ENCODE data around the gene TBC1D12. TPM values are rescaled to one million over a fixed set of nuclear protein-coding genes. Genes with fewer than 3 reads are reported as not detected.

The TBC1D12 gene
- total RNA-seq = 10.5 and 13.9 TPM in 2 replicates

DNA sequence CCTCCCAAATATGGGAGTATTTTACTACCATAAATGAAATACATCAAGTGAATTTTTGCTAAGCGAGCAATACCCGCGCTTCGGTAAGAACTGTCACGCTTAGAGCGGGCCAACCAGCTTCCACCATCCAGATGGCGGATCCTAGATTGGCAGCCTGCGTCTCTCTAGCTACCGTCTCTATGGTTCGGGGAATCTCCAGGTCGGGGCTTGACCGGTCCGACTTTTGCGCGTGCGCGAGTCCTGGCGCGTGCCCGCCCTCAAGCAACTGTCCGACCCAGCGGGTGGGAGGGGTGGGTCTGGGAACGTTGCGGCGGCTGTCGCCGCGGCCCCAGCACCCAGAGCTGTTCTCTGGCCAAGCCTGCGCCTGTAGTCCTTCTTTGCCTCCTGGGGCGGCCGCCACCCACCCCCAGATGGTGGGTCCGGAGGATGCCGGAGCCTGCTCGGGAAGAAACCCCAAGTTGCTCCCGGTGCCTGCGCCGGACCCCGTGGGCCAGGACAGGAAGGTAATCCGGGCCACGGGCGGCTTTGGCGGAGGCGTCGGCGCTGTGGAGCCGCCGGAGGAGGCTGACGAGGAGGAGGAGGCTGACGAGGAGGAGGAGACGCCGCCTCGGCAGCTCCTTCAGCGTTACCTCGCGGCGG is at the start of gene TBC1D12:
Gene TBC1D12, plus strand, starts transcription at position 338 of the 639 bp plus-strand sequence. Its CDS starts 73 bp downstream, at position 411.

DNA sequence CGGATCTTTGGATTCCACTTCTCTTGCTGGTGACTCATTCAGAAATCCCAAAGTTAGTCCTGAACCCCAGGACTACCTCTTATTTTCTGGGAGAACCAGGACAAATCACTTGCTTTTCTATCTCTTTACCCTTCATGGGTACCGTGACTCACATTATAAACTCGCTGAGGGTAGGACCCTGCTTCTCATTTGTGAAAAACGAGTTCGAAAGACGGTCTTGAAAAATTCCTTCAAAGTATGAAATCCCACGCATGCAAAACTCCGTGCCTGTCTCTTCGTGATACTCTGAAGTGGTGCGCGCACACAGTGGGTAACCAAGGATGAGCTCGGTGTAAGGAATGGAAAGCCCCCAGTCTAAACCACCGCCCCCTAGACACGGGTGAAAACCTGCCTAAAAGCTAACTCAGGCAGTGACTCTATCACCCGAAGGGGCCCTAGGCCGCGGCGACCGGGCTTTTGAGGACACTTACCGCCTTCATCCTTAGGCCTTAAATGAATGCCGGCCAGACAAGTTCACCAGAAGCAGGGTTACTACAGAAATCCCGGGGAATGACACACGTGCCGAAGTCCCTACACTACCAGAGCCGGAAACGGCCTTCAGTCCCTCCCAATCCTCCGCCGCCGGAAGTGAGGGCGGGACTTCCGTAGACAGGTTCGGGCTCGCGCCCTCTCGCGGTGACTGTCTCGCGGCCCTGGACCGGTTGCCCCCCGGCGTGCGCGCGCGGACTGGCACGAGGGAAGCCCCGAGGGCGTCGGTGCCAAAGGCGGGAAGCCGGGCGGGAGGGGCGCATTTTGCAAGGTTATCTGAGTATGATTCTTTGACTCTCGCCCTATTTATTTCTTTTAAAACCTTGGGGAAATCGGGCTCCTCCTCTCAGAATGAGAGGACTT is 39.7 kb upstream of the TBC1D12 start, which contains the start of gene NOC3L:
Gene NOC3L, minus strand, starts transcription at position 580 of the 891 bp plus-strand sequence. Its CDS starts 101 bp downstream, at position 479.

DNA sequence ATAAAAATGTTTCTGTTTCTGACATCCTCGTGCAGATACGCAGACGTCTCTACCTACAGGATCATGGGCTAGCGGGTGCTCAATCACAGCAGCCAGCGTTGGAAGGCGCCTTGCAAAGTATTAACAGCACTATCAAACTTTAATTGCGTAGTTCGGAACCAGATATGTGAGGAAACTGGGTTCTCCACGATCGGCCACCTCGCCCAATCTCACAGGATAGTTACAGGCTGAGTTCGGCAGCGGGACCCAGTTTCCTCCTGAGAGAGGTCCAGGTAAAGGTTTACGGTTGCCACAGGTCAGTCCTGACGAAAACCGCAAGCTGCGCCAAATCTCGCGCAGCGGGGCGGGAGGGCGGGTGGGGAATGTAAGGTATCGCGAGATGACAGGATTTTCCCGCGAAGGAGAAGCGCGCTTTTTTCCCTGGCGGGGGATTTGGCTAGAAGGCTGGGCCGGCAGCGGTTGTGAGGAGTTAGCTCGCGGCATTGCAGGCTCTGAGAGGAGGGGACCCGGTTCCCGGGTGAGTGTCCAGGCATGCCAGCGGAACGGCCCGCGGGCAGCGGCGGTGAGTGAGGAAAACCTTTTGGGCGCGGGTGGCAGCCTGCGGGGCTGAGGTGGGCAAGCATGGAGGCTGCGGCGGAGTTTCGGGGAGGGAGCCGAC is 143.2 kb downstream of the TBC1D12 start, which contains the start of gene HELLS:
Gene HELLS, plus strand, starts transcription at position 398 of the 658 bp plus-strand sequence. Its CDS starts 134 bp downstream, at position 532.

Other genes with a start within 250 kb of the TBC1D12 start
- gene NOC3L, start 39.6 kb upstream of the TBC1D12 start, total RNA-seq = 18.3 and 26.2 TPM in 2 replicates
- gene HELLS, start 143.2 kb downstream of the TBC1D12 start, total RNA-seq = 31.4 and 54.7 TPM in 2 replicates

Measured in vein endothelial cell (primary cell).